ENCODE data around the gene NCF4.

Gene NCF4

DNA sequence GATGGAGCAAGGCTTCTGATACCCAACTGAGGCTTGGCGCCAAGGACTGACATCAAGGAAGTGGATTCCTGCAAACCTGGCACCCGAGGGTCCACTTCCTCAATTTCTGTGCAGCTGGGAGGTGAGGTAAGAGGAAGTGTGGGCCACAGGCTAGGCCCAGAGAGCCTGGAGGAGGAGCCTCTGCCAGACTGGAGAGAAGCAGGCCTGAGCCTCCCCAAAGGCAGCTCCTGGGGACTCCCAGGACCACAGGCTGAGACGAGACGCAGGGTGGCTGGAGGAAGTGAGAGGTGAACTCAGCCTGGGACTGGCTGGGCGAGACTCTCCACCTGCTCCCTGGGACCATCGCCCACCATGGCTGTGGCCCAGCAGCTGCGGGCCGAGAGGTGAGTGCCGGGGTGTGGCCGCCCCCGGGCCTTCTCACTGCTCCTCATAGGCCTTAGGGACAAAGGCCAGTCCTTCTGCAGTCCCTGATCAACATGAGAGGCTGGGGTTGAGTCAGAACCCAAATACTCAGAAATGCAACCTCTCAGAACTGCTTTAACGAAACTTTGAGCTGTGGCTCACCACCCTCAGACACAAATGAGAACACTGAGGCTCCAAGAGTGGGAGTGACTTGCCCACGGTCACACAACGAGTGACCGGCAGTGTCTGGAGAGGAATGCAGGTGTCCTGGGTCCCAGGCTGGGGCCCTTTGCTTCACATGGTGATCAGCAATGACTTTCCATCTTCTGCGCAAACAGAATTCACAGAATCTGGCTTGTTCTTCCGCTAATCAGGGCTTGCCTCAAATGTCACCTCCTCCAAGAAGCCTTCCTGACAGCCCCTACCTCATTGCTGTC is at the start of gene NCF4:
NCF4 (plus strand) TSS at position 186 of the 839 bp plus-strand sequence; CDS start at position 352, 166 bp downstream.
- DNase-seq (ENCODE audit: low spot score): peak; percentile 80

DNA sequence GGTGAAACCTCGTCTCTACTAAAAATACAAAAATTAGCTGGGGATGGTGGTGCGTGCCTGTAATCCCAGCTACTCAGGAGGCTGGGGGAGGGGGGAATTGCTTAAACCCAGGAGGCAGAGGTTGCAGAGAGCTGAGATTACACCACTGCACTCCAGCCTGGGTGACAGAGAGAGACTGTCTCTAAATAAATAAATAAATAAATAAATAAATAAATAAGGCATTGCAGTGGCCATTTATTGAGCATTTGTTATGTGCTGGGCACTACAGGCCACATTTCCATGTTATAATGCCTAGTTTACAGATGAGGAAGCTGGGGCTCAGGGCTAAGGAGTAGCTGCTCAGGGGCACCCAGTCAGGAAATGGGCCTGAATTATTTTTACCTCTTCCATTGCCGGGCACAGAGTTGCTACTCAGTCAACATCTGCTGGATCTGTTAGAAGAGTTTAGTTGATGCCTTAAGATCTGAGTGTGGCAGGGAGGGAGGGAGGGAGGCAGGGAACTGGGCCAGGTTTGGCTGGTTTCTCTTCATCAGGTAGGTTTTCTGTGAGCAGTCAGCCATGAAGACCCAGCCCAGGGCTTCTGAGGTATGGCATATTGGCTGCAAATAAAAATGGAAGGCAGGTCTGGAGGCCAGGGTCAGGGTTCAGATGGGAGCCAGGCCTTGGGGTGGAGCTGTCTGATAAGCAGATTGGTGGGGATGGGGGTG is 49.6 kb upstream of the NCF4 start:
- no peak for DNase-seq (ENCODE audit: low spot score)

DNA sequence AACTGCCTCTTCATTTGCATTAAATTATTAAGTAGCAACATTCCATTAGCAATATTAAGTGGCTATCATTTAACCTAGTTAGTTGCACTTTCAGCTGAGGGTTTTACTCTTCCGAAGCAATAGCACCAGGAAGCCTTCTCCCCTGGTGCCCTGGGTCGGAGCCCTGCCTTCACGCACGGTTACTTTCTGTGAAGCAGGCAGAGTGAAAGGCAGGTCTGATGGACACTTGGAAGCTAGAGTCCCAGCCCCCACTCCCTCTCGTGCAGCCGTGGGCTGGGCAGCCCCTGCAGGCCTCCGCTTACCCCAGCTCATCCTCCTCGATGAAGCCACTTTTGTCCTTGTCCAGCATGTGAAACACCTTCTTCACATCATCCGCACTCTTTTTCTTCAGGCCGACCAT is 46.0 kb upstream of the NCF4 start:
- no peak for DNase-seq (ENCODE audit: low spot score)

DNA sequence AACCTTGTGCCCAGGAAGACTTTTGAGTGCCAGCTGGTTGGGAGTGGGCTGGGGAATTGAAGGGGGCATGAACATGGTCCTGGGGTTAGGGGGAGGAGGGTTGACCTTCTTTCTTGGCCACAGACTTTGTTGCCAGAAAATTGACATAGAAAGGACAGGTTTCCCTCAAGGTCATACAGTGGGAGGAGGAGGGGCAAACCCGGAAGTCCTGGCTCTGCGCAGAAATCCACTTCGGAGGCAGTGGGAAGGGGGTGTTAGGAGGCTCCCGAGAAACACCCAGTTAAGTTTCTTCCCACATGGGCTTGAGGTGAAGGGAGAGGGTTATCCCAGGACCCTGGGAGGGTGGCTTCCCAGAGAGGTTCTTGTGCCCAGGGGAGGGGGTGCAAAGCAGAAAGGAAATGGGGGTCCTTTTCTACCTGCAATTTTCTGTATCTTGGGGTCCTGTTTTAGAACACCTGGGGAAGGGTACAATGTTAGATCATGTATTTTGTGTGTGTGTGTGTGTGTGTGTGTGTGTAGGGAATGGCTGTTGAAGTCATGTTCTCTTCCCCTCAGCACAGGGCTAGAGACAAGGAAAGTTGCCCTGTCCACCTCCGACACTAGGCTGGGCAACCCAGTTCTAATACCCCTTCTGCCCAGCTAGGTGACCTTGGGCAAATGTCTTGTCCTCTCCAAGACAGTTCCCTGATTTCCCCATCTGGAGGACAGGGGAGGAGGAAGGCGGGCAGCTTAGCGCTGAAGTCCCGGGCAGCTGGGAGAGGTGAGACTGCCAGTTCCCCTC is 45.1 kb upstream of the NCF4 start:
- DNase-seq (ENCODE audit: low spot score): no peak

DNA sequence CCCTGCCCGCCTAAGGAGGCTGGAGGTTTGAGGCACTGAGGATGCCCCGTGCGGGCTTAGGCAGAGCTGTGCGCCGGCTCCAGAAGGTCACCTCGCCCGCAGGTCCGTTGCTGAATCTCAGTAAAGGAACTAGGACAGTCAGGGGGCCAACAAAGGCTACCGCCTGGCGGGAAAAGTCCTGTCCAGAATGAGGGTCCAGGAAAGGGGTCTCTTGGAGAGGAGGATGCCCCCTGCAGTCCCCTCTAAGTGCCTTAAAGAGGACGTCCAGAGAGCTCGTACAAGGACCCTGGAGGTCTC is 44.5 kb upstream of the NCF4 start:
- DNase-seq (ENCODE audit: low spot score): no peak

DNA sequence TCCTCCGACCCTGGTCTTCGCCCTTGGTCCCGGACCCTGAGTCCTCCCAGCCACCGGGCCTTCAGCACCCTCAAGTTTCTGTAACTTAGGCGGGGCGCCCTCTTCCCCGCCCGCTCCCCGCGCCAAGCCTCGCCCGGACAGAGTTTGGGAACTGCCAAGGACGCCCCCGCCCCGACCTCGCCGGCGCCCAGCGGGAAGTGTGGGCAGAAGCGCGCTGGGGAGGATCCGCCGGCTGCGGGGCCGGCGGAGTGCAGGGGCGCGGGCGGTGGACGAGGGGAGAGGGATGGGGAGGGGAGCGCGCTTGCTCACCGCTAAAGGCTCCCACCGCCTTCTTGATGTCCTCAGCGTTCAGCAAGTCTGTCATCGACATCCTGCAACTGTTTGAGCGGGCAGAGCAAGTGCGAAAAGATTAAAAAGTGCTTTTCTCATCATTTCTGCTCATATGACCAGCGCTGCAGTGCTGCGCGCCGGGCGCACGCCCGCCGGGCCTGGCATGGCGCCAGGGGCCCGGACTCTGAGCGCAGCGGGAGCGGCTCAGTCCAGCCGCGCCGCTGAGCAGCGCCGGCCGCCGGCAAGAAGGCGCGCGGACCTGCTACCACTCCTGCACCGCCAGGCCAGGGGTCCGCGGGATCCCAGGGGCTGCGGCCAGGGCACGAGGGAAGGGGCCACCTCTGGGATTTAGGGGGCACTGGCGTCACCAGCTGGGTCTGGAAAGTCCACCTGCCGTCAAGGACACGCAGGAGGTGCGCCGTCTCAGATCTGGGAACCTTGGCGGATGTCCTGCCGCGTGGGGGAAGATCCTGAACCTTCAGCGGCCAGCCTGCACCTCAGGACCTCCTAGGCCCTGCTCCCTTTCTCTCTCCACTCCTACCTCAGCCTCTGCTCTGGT is 43.9 kb upstream of the NCF4 start, which contains the start of gene PVALB:
PVALB (minus strand) TSS at position 400 of the 889 bp plus-strand sequence; CDS start at position 370, 30 bp downstream.
- no peak for DNase-seq (ENCODE audit: low spot score)

DNA sequence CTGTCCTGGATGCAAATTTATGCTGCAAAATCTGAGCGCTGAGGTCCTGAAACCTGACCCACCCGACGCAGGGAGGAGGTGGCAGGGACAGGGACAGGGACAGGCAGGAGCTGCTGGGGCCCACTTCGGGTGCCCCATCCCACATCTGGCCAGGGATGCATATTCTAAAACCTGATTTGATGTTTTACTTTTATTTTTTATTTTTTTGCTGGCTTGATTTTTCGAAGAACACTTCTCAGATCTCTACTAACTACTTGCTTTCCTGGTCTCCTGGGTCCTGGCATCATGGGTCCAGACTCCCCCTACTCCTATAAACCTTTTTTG is 43.3 kb upstream of the NCF4 start:
- no peak for DNase-seq (ENCODE audit: low spot score)

DNA sequence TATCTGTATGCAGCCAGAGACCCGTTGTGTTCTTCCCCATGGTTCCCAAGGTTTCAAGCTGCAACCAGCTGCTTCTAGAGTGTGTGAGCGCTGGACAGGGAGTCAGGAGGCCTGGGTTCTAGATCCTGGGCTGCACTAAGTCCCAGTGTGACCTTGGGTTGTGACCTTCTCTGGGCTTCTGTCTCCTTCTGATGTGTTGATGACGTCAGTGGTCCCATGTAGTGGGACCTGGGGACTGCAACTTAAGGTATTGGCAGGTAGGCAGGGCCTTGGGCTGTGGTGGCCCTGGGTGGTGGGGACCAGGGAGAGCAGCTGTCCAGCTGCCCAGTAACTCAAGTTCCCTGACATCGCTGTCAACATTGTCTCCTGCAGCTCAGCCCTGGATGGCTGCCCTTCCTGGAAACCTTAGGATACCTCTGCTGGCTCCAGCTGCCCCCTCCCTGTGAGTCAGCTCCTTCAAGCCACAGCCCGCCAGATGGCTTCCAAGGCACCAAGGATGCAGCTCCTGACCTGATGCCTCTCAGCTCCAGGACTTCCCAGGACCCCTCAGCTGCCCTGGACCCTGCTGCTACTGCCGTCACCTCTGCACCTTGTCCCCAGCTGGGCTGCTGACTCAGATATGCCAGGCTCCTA is 42.7 kb upstream of the NCF4 start:
- no peak for DNase-seq (ENCODE audit: low spot score)

DNA sequence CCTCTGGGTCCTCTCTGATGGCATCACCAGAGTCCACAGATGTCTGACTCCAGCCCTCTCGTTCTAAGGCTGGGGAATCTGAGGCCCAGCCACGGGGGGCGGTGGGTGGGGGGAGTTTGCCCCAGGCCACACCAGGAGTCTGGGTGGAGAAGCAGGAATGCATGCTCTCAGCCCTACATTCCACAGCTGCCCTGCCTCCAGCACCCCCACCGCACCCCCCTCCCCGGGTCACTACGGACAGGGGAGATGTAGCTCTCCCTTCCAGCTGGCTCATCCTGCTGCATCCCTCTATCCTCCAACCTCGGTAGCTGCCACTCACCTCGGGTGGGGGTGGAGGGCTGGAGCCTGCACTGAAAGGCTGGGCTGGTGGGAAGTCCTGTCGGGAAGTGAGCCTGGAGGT is 41.7 kb upstream of the NCF4 start:
- DNase-seq (ENCODE audit: low spot score): no peak

DNA sequence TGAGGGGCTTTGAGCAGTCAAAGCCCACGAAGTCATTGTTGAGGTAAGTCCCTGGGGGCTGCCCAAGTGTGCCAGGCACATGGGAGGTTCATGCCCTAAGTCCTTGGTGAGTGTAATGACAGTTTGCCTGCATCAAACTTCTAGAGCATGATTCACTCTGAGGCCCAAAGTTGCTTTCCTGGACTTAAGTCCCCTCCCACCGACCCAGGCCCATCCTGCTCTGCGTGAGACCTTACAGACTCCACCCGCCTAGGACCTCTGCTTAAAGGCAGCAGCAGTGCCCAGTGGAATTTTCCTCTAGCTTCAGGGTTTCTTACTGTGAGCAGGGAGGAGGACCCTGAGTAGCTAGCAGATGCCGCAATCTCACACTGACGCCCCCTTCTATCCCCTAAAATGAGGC is 38.2 kb upstream of the NCF4 start:
- no peak for DNase-seq (ENCODE audit: low spot score)

DNA sequence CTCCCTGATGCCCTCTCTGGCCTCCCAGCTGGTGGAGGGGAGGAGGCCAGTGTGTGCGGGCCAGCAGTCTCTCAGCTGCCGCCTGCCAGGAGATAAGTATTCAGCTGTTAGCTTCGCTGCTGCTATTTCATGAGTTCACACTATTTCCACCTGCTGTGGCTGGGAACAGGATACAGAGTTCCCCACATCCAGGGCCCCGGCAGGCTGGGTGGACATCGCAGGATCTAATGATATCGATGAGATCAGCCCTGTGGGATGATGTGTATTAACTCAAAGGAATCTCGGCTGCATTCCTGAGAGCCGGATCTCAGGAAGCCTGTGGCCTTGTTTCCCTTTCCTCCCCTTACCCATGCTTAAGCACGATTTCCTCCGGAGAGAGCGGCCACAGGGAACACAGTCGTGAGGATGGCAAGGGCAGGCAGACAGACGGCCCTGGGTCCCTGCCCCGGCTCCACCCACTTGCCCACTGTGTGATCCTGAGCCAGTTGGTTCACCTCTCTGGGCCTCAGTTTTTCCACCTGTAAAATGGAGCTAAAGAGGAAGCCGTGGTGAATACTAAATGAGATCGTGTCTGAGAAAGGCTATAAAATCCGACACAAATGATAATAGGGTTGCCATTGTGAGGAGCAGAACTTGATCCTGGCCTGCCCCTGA is 37.5 kb upstream of the NCF4 start:
- no peak for DNase-seq (ENCODE audit: low spot score)

DNA sequence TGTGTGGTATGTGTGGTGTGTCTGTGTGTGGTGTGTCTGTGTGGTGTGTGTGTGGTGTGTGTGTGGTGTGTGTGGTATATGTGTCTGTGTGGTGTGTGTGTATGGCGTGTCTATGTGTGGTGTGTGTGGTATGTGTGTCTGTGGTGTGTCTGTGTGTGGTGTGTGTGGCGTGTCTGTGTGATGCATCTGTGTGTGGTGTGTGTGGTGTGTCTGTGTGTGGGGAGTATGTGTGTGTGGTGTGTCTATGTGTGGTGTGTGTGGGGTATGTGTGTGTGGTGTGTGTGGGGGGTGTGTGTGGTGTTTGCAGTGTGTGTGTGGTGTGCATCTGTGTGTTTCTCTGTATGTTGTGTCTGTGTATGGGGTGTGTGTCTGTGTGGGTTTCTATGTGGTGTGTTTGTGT is 36.2 kb upstream of the NCF4 start:
- no peak for DNase-seq (ENCODE audit: low spot score)

DNA sequence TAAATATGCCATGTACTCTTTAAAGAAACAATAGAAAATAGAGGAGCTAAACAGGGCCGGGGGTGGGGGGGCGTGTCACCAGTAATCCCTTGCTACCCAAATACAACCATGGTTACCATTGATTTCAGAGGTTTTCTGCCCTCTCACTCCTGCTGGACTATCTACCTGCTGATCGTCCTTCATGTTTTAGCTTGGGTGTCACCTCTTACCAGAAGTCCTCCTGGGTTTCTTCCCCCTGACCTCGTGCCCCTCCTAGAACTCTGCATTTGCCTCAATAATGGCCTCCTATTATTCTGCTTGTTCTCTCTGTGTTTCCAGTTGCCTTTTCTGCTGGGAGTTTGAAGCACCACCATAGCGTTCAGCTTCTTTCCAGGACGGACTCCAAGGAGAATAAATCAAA is 34.5 kb upstream of the NCF4 start:
- DNase-seq (ENCODE audit: low spot score): no peak

DNA sequence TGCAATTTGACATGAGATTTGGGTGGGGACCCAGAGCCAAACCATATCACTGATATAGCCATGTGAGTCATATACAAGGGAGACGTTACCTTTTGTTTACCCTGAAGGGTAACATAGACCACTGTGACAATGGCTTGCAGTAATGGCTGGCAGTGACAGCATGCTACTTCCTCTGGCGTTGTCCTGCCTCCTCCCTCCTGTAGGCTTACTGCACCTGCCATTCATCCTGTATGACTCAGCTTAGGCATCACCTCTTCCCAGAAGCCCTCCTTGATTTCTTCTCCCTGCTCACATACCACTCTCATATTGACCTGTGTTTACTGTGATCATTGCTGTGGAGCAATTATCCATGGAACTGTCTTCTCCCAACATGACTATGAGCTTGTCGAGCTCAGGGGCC is 32.0 kb upstream of the NCF4 start:
- no peak for DNase-seq (ENCODE audit: low spot score)

DNA sequence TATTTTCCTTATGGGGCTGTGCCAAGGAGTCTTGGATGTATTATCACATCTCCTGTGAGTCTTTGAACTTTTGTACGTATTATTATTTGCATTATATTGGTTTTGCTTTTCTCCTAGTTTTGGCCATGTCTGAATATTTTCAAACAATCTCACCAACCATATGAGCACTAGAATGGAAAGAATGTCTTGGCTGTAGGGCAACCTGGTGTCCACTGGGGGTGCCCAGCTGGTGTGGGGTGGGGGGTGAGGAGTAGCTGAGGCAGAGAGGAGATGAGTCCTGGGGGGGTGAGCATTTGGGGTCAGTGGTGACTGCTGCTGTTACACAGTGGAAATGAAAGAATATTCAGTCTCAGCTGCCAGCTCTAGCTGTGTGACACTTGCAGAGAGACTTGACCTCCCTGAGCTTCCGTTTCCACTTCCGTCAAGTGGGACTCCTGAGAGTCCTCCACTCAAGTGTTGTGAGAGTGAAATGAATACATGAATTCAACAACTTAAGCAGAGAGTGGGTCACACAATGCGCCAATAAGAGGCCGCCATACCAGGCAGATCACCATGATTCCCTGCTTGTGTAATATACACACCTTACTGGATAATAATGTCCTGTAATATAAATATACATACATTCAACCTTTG is 31.3 kb upstream of the NCF4 start:
- DNase-seq (ENCODE audit: low spot score): no peak

DNA sequence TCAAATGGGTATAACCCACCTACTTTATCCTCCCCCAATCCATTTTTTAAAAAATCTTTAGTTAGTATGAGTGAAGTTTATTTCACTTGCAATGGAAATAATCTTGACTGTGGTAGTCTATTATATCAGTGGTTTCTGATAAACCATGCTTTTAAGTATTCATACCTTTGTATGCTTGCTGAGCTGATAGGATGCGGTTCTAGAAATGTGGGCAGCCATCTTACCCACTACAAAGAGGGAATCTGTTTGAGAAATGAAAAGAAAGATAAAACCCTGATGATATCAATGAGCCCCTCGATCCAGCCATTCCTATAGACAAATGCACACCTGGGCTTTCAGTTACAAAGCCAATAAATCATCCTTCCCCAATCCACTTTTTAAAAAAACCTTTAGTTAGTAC is 30.2 kb upstream of the NCF4 start:
- DNase-seq (ENCODE audit: low spot score): no peak

DNA sequence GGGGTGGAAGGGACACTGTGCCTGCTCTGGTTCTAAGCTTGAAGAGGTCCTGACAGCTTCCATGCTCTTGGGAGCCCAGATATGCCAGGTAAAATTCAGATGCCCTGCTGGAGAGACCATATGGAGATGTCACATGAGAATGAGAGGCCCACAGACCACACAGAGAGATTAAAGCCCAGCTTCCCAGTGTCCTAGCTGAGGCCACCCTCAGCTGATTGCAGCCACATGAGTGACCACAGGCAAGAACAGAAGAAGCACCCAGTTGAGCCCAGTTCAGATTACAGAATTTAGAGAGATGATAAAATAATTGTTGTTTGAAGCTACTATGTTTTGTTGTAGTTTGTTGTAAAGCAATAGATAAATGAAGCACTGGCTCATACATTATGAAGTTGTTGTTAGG is 29.6 kb upstream of the NCF4 start:
- no peak for DNase-seq (ENCODE audit: low spot score)

DNA sequence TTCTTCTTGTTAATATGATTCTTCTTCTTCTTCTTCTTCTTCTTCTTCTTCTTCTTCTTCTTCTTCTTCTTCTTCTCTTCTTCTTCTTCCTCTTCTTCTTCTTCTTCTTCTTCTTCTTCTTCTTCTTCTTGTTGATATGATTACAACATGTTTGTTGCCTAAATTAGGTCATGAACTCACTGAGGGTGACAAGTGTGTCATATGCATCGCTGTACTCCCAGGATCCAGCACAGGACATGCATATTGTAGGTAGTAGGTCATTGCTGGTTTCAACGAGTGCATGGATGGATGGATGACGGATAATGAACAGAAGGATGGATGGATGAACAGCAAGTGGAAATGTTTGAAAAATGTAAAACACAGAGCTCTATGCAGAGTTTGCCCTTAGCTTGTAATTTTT is 29.1 kb upstream of the NCF4 start:
- DNase-seq (ENCODE audit: low spot score): no peak

DNA sequence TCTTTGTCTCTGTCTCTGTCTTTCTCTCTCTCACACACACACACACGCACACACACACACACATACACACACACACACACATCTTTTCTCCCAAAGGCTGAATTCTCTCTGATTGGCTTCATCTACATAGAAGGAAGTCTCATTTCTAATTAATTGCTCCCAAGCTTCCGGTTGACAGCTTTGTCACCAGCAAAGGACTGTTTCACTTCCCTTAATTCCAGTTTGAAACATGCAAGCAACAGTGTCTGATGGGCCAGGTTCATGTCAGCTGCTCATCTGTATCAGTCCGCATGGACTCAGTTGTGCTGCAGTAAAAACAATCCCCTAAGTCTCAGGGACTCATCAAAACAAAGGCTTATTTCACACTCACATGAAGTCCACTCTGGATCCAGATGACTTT is 27.7 kb upstream of the NCF4 start:
- no peak for DNase-seq (ENCODE audit: low spot score)

DNA sequence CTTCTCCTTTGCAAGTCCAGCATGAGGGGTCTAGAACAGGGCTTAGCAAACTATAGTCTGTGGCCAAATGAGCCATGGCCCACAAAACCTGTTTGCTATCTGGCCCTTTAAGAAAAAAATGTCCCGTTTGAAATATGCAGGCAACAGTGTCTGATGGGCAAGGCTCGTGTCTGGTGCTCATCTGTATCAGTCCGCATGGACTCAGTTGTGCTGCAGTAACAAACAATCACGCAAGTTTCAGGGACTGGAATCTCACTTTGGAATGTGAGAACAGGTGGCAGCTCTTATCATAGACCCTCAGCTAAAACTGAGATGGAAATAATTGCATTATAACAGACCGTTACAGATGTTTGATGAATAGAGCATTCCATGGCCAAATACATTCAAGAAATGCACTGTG is 24.9 kb upstream of the NCF4 start:
- DNase-seq (ENCODE audit: low spot score): no peak
